Measurements from ENCODE around the gene RNF123.
"Not testable (repeated sequence)": the region's sequence is repeated elsewhere in the genome, so short reads cannot be mapped to it uniquely, and the experiment has no call there.

Gene RNF123

GRCh38 chr3:49748874-49749273 is 59.5 kb downstream of the RNF123 start:
- not testable (repeated sequence) for H3K27me3 ChIP-seq (ENCODE audit: insufficient read depth, low read length); H3K9me3 ChIP-seq (ENCODE audit: low read length); H3K4me1 ChIP-seq (ENCODE audit: insufficient read depth, low read length); H3K4me3 ChIP-seq (ENCODE audit: low read length); H2AFZ ChIP-seq (ENCODE audit: low read depth, low read length)
- peaks cover 35% of the 10 kb centered on the region for H3K36me3 ChIP-seq (ENCODE audit: insufficient read depth, low read length)

DNA sequence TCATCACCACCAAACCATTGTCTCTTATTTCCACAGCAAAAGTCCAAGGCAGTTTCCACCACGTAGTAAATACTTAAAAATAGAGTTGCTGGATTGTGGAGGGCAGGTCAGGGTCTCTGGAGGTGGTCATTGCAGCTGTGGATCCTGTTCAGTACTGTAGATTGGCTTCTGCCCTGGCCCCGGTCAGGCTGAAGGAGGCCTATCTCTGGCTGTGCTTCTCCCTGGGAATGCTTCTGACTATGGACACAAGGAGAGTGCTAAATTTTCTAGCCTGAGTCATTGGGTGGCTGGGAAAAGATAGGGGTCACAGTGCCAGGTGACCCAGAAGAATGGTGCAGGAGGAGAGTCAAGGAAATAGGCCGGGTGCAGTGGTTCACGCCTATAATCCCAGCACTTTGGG is 60.7 kb downstream of the RNF123 start:
- Histone ChIP-seq H2AFZ (ENCODE audit: low read depth, low read length) (no peak overlapping the region), H3K36me3 (ENCODE audit: insufficient read depth, low read length) (peaks cover 30% of the 10 kb centered on the region)

DNA sequence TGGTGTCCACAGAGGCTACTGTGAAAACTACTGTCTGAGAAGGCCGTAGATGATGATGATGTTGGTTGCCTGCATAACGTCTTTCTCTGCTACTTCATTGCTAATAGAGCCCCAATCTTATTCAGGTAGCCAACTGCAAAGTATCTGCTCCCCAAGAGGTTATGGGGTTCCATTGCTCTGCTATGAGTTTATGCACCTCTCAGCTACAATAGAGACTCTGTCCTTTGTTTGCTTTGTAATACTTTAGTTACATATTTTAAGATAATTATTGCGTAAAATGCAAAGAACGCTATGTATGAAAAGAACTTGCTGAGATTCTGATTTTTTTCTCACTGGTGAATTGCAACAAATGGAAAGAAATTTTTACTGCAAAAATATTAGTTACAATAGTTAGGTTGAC is 62.1 kb downstream of the RNF123 start:
- no peak overlapping the region for H2AFZ ChIP-seq (ENCODE audit: low read depth, low read length)
- peaks cover 5% of the 10 kb centered on the region for H3K4me1 ChIP-seq (ENCODE audit: insufficient read depth, low read length)
- no peaks in the 10 kb centered on the region for H3K27me3 ChIP-seq (ENCODE audit: insufficient read depth, low read length)
- H3K9me3 ChIP-seq (ENCODE audit: low read length) = no peaks in the 10 kb centered on the region
- H3K36me3 ChIP-seq (ENCODE audit: insufficient read depth, low read length) = peaks cover 21% of the 10 kb centered on the region
- no peak overlapping the region for H3K4me3 ChIP-seq (ENCODE audit: low read length)

More for the DNA sequence above, 60.7 kb downstream of the RNF123 start:
- Histone ChIP-seq H3K27me3 (ENCODE audit: insufficient read depth, low read length) (no peaks in the 10 kb centered on the region), H3K9me3 (ENCODE audit: low read length) (no peaks in the 10 kb centered on the region), H3K4me1 (ENCODE audit: insufficient read depth, low read length) (peaks cover 5% of the 10 kb centered on the region), H3K4me3 (ENCODE audit: low read length) (no peak overlapping the region)

DNA sequence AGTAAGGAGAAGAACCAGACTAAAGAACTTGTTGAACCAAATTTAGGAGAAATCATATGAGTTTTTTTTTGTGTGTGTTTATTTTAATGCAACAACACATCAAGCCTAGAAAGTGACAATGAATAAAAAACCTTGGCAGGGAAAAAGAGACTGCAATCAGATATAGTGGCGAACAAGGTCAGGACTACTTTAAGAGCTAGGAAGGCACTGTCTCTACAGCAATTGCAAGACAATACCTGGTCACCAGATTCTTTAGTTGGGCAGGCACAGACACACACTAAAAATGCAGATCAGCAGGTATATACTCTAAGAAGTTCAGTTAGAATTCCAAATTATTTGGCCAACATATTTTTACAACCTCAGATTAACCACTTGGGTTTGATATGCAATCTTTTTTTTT is 65.2 kb downstream of the RNF123 start:
- Histone ChIP-seq H3K4me3 (ENCODE audit: low read length) (no peak overlapping the region), H3K36me3 (ENCODE audit: insufficient read depth, low read length) (peaks cover 11% of the 10 kb centered on the region)

DNA sequence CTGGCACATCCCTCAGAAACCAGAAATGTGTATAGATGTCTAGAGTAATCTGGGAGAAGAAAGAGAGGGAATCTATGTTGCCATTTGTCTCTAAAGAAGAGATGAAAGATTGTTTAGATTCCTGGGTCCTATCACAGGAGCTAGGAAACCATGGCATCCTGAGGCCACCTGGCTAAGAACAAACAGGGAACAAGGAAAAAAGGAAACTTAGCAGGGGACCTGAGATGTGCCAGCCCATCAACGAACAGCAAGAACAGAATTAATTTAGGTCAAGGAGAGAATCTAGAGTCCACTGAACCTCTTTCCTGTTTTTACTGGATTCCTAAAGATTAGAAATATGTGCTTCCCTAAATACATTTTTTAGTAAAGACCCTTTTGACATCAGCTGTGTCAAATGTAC is 66.7 kb downstream of the RNF123 start:
- H2AFZ ChIP-seq (ENCODE audit: low read depth, low read length) = no peak overlapping the region
- no peaks in the 10 kb centered on the region for H3K4me1 ChIP-seq (ENCODE audit: insufficient read depth, low read length)
- no peaks in the 10 kb centered on the region for H3K27me3 ChIP-seq (ENCODE audit: insufficient read depth, low read length)
- H3K36me3 ChIP-seq (ENCODE audit: insufficient read depth, low read length) = peaks cover 6% of the 10 kb centered on the region
- no peaks in the 10 kb centered on the region for H3K9me3 ChIP-seq (ENCODE audit: low read length)
- no peak overlapping the region for H3K4me3 ChIP-seq (ENCODE audit: low read length)

More for the DNA sequence above, 65.2 kb downstream of the RNF123 start:
- no peaks in the 10 kb centered on the region for H3K27me3 ChIP-seq (ENCODE audit: insufficient read depth, low read length)
- H3K4me1 ChIP-seq (ENCODE audit: insufficient read depth, low read length) = no peaks in the 10 kb centered on the region
- H3K9me3 ChIP-seq (ENCODE audit: low read length) = no peaks in the 10 kb centered on the region
- H2AFZ ChIP-seq (ENCODE audit: low read depth, low read length) = no peak overlapping the region

- peaks cover 9% of the 10 kb centered on the region for H3K36me3 ChIP-seq (ENCODE audit: insufficient read depth, low read length)
- H3K4me3 ChIP-seq (ENCODE audit: low read length) = no peak overlapping the region
- H3K4me1 ChIP-seq (ENCODE audit: insufficient read depth, low read length) = no peaks in the 10 kb centered on the region
- H2AFZ ChIP-seq (ENCODE audit: low read depth, low read length) = no peak overlapping the region
- no peaks in the 10 kb centered on the region for H3K9me3 ChIP-seq (ENCODE audit: low read length)
- H3K27me3 ChIP-seq (ENCODE audit: insufficient read depth, low read length) = no peaks in the 10 kb centered on the region
Observed at GRCh38 chr3:49757197-49757596, 67.8 kb downstream of the RNF123 start.

GRCh38 chr3:49759226-49759625 is 69.9 kb downstream of the RNF123 start:
- no peak overlapping the region for H3K4me3 ChIP-seq (ENCODE audit: low read length)
- no peak overlapping the region for H2AFZ ChIP-seq (ENCODE audit: low read depth, low read length)
- peaks cover 9% of the 10 kb centered on the region for H3K36me3 ChIP-seq (ENCODE audit: insufficient read depth, low read length)
- H3K27me3 ChIP-seq (ENCODE audit: insufficient read depth, low read length) = no peaks in the 10 kb centered on the region
- H3K9me3 ChIP-seq (ENCODE audit: low read length) = no peaks in the 10 kb centered on the region
- H3K4me1 ChIP-seq (ENCODE audit: insufficient read depth, low read length) = no peaks in the 10 kb centered on the region

- Histone ChIP-seq H2AFZ (ENCODE audit: low read depth, low read length) (no peak overlapping the region), H3K36me3 (ENCODE audit: insufficient read depth, low read length) (peaks cover 11% of the 10 kb centered on the region), H3K4me3 (ENCODE audit: low read length) (no peak overlapping the region), H3K9me3 (ENCODE audit: low read length) (peaks cover 2% of the 10 kb centered on the region), H3K27me3 (ENCODE audit: insufficient read depth, low read length) (no peaks in the 10 kb centered on the region), H3K4me1 (ENCODE audit: insufficient read depth, low read length) (no peaks in the 10 kb centered on the region)
Observed at GRCh38 chr3:49761661-49762060, 72.3 kb downstream of the RNF123 start.

DNA sequence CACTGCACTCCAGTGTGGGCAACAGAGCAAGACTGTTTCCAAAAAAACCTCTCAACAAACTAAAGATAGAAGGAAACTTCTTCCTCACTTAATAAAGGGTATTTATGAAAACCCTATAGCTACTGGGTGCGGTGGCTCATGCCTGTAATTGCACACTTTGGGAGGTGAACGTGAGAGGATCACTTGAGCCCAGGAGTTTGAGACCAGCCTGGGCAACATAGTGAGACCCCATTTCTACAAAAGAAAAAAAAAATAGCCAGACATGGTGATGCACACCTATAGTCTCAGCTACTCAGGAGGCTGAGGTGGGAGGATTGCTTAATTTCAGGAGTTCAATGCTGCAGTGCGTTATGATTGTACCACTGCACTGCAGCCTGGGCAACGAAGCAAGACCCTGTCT is 74.6 kb downstream of the RNF123 start:
- peaks cover 11% of the 10 kb centered on the region for H3K36me3 ChIP-seq (ENCODE audit: insufficient read depth, low read length)
- H2AFZ ChIP-seq (ENCODE audit: low read depth, low read length) = no peak overlapping the region
- peaks cover 2% of the 10 kb centered on the region for H3K9me3 ChIP-seq (ENCODE audit: low read length)
- no peak overlapping the region for H3K4me3 ChIP-seq (ENCODE audit: low read length)
- H3K27me3 ChIP-seq (ENCODE audit: insufficient read depth, low read length) = no peaks in the 10 kb centered on the region
- H3K4me1 ChIP-seq (ENCODE audit: insufficient read depth, low read length) = no peaks in the 10 kb centered on the region

DNA sequence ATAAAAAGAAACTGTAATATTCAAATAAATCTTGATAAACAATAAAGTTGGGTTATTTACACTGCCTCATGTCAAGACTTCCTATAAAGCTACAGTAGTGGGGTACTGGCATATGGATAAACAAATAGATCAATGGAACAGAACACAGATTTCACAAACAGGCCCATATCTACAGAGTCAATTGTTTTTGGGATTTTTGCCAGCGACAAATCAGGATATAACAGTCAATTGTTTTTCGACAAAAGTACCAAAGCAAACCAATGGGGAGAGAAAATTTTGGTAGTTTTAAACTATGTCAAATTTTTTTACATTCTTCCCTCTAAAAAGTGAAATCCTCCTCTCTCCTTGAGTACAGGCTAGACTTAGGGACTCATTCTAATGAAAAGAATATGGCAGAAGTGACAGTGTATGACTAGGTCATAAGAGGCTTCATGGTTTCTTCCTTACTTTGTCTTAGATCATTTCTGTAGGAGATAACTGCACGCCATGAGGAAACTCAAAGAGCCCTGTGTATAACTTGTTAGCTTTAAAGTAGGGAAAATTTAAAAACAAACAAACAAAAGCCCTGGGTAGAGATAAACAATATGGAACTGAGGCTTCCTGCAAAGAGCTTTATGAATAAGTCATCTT is 80.0 kb downstream of the RNF123 start:
- peaks cover 2% of the 10 kb centered on the region for H3K9me3 ChIP-seq (ENCODE audit: low read length)
- no peaks in the 10 kb centered on the region for H3K4me1 ChIP-seq (ENCODE audit: insufficient read depth, low read length)
- H3K4me3 ChIP-seq (ENCODE audit: low read length) = no peak overlapping the region
- no peaks in the 10 kb centered on the region for H3K27me3 ChIP-seq (ENCODE audit: insufficient read depth, low read length)
- H3K36me3 ChIP-seq (ENCODE audit: insufficient read depth, low read length) = peaks cover 13% of the 10 kb centered on the region
- no peak overlapping the region for H2AFZ ChIP-seq (ENCODE audit: low read depth, low read length)

- no peaks in the 10 kb centered on the region for H3K9me3 ChIP-seq (ENCODE audit: low read length)
- H3K4me3 ChIP-seq (ENCODE audit: low read length) = no peak overlapping the region
- H2AFZ ChIP-seq (ENCODE audit: low read depth, low read length) = no peak overlapping the region
- peaks cover 12% of the 10 kb centered on the region for H3K36me3 ChIP-seq (ENCODE audit: insufficient read depth, low read length)
- H3K4me1 ChIP-seq (ENCODE audit: insufficient read depth, low read length) = no peaks in the 10 kb centered on the region
- H3K27me3 ChIP-seq (ENCODE audit: insufficient read depth, low read length) = no peaks in the 10 kb centered on the region
Observed at GRCh38 chr3:49769926-49770325, 80.6 kb downstream of the RNF123 start.
